SKM-1 treated with dmso at 0.1 percent for 144 hours (cell line): ENCODE data around the gene C5orf34.
A peak's percentile ranks its signal among the peaks of the same experiment; 100 is the strongest.
"Not testable (repeated sequence)": the region's sequence is repeated elsewhere in the genome, so short reads cannot be mapped to it uniquely, and the experiment has no call there.

Source experiments
- DNase-seq: peaks from one replicate; lab custom pipeline; 2025; ENCODE audit not compliant: unreplicated experiment; lab: John Stamatoyannopoulos, UW

C5orf34 gene

DNA sequence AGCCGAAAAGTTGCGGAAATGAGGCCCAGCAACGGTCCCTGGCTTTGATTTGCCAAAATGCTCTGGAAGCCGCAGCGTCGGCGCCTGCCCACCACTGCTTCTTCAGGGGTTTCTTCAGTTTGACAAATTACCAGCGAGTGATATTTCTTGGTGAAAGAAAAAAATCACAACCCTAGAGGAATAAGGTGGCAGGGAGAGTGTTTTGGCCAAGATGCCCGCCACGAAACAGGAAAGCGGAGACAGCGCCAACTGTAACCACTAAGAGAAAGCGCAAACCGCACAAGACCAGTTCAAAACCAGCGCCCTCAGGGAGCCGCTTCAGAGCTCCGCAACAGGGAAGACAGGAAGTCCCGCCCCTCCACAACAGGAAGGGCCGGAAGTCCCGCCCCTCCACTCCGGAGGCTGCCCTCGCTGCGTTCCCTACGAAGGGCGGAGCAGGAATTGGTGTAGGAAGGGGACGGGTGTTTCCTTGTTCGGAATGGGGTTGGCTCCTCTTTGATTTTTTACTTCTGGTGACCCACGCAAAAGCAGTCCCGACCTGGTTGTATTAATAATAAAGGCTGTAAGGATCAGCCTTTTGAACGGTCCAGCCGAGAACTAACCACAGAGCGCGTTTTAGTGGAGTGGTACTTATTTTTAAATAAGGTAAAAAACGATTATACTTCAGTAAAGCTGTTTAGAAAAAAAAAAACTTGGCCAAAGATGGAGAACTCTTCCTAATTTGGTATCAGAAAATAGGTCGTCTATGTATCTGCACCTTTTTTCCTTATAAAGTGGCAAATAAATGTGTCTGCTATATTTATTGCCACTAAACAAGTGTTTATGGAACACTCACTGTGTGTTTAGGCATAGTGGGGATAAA, at the start of gene C5orf34:
C5orf34 (minus strand) TSS at position 333 of the 862 bp plus-strand sequence. CDS start 5,809 bp downstream, outside the sequence.
- peak; percentile 92 for DNase-seq

- no peak for DNase-seq
Measured at GRCh38 chr5:43564289-43564850, 49.4 kb upstream of the C5orf34 start.

GRCh38 chr5:43563321-43563720, 48.4 kb upstream of the C5orf34 start:
- no peak for DNase-seq

GRCh38 chr5:43561356-43561755, 46.4 kb upstream of the C5orf34 start:
- no peak for DNase-seq

DNA sequence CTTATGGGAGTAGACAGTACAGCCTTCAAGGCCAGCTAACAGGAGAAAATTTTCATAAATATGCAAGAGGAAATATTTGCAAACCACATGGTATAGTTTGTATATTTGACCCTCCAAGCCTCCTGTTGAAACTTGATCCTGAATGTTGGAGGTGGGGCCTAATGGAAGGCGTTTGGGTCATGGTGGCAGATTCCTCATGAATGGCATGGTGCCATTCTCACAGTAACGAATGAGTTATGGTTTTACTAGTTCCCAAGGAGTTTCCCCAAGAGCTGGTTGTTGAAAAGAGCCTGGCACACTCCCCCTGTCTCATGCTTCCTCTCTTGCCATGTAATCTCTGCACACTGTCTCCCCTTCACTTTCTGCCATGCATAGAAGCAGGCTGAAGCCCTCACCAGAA, 45.2 kb upstream of the C5orf34 start:
- no peak for DNase-seq

DNA sequence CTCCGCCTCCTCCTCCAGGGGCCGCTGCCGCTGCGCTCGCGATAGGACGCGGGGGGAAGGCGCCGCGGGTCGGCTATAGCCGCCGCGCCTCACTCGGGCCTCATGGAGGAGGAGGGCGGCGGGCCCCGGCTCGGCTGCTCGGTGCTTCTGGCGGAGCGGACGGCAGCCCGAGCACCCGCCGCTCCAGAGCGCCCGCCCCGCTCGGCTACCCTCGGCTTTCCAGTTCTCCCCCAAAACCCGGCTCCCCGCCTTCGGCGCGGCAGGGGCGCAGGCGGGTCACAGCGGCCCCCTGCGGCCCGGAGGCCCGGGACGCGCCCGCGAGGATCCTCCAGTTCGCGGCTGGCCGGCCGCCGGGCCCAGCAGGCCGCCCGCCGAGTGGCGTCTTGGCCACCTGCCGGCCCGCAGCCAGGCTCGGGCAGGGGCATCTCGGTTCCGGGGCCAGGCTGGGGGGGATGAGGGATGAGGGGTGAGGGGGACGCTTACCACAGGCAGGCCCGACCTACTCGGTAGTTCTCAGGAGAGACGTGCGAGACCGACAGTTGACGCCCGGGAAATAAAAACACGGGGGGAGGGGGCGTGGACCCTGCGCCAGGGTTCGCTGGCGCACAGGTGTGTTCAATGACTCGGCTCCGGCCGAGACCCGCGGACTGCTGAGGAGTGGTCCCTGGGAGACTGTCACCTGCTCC, 42.1 kb upstream of the C5orf34 start, which contains the start of gene PAIP1:
PAIP1 (minus strand) TSS at position 221 of the 686 bp plus-strand sequence. CDS start 231 bp downstream, outside the sequence.
- DNase-seq, result peak; percentile 77

GRCh38 chr5:43556607-43556856, 41.6 kb upstream of the C5orf34 start:
- DNase-seq, result not testable (repeated sequence)

DNA sequence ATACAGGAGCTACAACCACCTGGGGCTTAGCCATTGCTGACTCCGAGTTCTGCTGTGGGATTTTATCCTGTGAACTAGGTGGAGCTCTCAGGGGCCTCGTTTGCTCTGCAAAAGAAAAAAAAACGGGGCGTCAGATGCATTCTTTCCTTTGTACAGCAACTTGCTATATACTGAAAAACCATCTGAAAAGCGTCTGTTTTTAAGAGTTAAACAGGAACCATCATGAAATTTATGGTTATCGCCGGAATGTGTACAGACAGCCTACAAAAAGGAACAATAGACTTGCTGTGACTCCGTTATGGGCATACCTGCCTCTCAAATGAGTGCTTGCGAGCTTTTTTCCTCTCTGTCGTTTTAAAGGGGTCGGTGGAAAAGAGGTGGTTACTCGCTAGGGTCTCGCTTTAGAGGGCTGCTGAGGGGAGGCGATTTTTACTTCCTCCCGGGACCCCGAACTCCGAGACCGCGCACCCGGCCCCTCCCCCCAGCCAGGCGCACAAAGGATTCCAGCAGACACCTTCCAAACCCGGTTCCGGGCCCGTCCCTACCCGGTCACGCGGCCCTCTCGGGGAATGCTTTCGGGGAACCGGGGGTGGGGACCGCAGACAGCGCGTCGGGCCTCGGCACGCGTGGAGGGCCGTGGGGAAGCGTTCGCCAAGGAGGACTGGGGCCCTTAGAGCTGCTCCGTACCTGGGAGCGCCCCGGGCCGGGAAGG, 41.1 kb upstream of the C5orf34 start:
- DNase-seq, result peak; percentile 17

GRCh38 chr5:43554497-43554896, 39.5 kb upstream of the C5orf34 start:
- no peak for DNase-seq

- DNase-seq, result no peak
Measured at GRCh38 chr5:43553381-43553780, 38.4 kb upstream of the C5orf34 start.

- no peak for DNase-seq
Measured at GRCh38 chr5:43551731-43552130, 36.8 kb upstream of the C5orf34 start.

- not testable (repeated sequence) for DNase-seq
Measured at GRCh38 chr5:43549272-43549671, 34.3 kb upstream of the C5orf34 start.

- no peak for DNase-seq
Measured at GRCh38 chr5:43548358-43548757, 33.4 kb upstream of the C5orf34 start.

DNA sequence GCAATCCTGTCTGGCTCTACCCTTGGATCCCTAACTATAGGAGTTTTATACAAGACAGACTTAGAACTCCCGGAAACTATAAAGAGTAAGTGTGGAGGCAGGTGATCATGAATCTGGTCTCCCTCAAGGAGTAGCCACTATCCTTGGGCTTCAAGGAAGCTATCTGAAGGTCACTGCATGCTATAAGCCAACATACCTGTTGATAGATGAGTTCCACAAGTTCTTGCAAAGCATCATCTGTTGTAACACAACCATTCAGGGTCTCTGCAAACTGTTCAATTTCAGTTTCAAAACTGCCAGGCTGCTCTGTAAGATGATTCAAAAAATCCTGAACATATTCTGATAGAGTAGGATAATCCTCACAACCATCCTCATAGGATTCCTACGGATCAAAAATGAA, 32.6 kb upstream of the C5orf34 start:
- DNase-seq, result no peak

DNA sequence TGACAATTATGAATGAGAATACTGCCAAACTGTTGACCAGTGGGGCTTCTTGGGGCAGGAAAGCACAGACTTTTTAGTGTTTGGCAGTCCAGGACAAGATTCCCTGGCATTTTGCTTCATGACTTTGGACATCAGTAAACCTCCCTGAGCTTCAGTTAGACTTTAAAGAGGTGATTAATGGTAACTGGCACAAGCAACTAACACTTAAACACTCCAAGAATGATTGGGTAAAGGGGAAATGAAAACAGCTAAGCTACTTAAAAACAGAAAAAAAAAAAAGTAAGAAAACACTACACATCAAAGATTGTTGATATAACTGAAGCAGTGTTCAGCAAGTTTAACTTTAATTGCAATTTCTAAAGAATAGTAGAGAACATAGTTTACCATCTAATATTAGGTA, 28.5 kb upstream of the C5orf34 start:
- DNase-seq, result no peak

- DNase-seq, result no peak
Measured at GRCh38 chr5:43540746-43541145, 25.8 kb upstream of the C5orf34 start.

DNA sequence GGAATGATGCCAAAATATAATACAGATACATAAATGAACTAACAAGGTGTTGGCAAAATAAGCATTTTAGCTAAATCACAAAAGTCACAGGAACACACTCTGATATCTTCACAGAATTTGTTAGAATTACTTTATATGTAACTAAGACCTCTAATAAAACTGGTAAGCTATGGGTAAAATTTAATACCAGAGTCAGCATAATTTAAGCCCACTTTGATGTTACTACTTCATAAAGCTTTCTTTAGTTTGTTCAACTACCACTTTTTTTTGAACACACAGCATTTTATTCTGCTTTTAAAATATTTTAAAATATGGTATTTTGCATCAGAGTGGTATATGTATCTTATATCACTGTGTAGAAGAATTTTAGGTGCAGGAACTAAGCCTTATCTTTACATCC, 22.0 kb upstream of the C5orf34 start:
- no peak for DNase-seq

- DNase-seq, result no peak
Measured at GRCh38 chr5:43533646-43534045, 18.7 kb upstream of the C5orf34 start.

DNA sequence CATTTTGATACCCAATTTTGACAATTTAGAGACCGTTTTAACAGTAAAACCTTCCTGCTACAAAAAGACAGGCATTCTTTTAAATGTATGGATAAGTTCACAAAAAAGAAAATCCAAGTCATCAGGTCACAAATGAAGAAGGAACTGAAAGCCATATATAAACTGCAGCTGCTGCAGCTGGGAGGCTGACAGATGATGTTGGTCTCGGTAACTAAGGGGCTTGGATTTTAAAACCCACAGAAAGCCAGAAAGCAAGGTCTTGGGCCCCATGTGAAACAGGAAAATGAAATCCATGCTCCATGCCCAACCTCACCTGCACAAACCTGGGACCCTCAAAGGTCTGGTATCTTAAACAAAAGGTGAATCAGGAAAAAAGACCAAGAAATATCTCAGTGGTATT, 15.7 kb upstream of the C5orf34 start:
- no peak for DNase-seq

DNA sequence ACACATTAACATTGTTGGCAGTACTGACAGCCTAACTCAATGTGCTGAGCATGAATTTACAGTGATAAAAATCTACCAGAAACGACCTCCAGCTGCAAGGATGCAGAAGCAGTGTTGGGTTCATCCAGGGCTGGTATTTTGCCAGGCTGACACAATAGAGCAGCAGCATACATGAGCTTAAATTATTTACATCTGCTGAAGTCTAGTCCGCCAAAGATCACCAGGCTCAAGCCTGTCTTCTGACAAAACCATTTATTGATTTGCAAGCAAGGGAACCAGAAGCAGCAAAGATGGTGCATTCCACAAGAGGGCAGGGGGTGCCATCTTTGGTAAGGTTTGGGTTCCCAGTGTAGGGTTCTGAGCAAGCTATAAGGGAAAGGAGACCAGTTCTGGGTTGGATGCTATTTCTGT, 8.7 kb upstream of the C5orf34 start:
- DNase-seq, result no peak

DNA sequence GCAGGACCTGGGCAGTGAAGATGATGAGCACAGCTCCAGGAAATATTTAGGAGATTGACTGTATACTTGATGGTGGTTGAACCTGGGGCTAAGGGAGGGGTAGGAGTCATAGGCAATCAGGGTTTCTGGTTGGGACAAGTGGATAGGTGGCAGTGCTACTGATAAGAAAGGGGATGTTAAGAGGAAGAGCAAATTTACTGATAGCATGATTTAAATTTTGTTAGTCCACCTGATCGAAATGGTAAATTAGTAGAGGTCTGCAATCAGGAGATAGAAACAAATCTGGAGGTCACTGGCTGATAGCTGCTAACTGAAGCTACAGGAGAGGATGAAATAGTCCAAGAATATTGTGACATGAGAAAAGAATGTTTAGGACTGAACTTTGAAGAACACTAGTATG, 5.7 kb upstream of the C5orf34 start:
- DNase-seq, result no peak

GRCh38 chr5:43515678-43516048, 715 bp upstream of the C5orf34 start:
- no peak for DNase-seq
